CD14-positive monocyte (primary cell): ENCODE results near the gene WDR35. TPM values are rescaled to one million over a fixed set of nuclear protein-coding genes. Genes with fewer than 3 reads are reported as not detected.

ENCODE experiments used
- DNase-seq, 3 donors: peaks; one replicate each; pipeline ENCODE4 v3.0.0-alpha.2; 2011 to 2022
- H2AFZ ChIP-seq: 2 replicates; pipeline ENCODE4 v1.6.0; 2012; ENCODE audit warnings: mild to moderate bottlenecking, low read depth, low read length, inconsistent platforms; ENCODE audit not compliant: insufficient read depth, poor library complexity, severe bottlenecking
- H3K27ac ChIP-seq, 2 donors: 1 replicate in 1 of 2; 2 replicates in 1 of 2; pipeline ENCODE4 v1.5.1; 2012 to 2013; ENCODE audit warnings: low read length in 2 of 2, control low read depth in 1 of 2, inconsistent platforms in 1 of 2, low read depth in 1 of 2, mild to moderate bottlenecking in 1 of 2
- H3K27me3 ChIP-seq, 2 donors: one replicate each; pipeline versions ENCODE4 v1.6.0 to v1.6.1; 2011 to 2013; ENCODE audit warnings: low read length in 2 of 2; ENCODE audit not compliant: control insufficient read depth in 2 of 2, insufficient read depth in 2 of 2
- H3K36me3 ChIP-seq, 2 donors: replicated peaks in 1 of 2; 1 replicate in 1 of 2; 2 replicates in 1 of 2; pipeline versions ENCODE4 v1.5.1 to v1.6.1; 2012 to 2013; ENCODE audit warnings: low read length in 2 of 2, control low read depth in 1 of 2, inconsistent platforms in 1 of 2, mild to moderate bottlenecking in 1 of 2; ENCODE audit not compliant: insufficient read depth in 2 of 2, control insufficient read depth in 1 of 2
- H3K4me1 ChIP-seq, 2 donors: 1 replicate in 1 of 2; 2 replicates in 1 of 2; pipeline versions ENCODE4 v1.5.1 to v1.6.1; 2012 to 2013; ENCODE audit warnings: low read length in 2 of 2, control low read depth in 1 of 2, inconsistent platforms in 1 of 2, mild to moderate bottlenecking in 1 of 2, moderate library complexity in 1 of 2; ENCODE audit not compliant: insufficient read depth in 2 of 2, control insufficient read depth in 1 of 2
- H3K4me2 ChIP-seq: replicated peaks from 2 replicates; pipeline ENCODE3; 2012; ENCODE audit warnings: low read length, moderate library complexity, mild to moderate bottlenecking; ENCODE audit not compliant: poor library complexity, severe bottlenecking; ENCODE audit errors: extremely low read depth
- H3K4me3 ChIP-seq, 3 experiments: fragments of 200-600 bp in 1 of 3; sonication (generic) in 1 of 3; replicated peaks in 1 of 3; 1 replicate in 2 of 3; 2 replicates in 1 of 3; pipeline ENCODE4 v1.5.1; 2011 to 2013; ENCODE audit warnings: low read length in 3 of 3, mild to moderate bottlenecking in 3 of 3, control low read depth in 2 of 3, low read depth in 2 of 3, inconsistent platforms in 1 of 3, moderate library complexity in 1 of 3
- H3K79me2 ChIP-seq: 2 replicates; pipeline ENCODE4 v1.6.0; 2012; ENCODE audit warnings: mild to moderate bottlenecking, control low read depth, inconsistent platforms, low read length, moderate library complexity; ENCODE audit not compliant: insufficient read depth
- H3K9ac ChIP-seq: 2 replicates; pipeline ENCODE4 v1.6.0; 2017; ENCODE audit warnings: low read length, mild to moderate bottlenecking; ENCODE audit not compliant: insufficient read depth, poor library complexity, severe bottlenecking
- H3K9me3 ChIP-seq, 2 donors: replicated peaks in 1 of 2; 1 replicate in 1 of 2; 2 replicates in 1 of 2; pipeline versions ENCODE4 v1.5.1 to v1.6.1; 2012 to 2013; ENCODE audit warnings: low read length in 2 of 2, control low read depth in 1 of 2; ENCODE audit not compliant: control insufficient read depth in 1 of 2, insufficient read depth in 1 of 2
- H4K20me1 ChIP-seq: 2 replicates; pipeline ENCODE4 v1.6.0; 2012; ENCODE audit warnings: mild to moderate bottlenecking, low read length, control low read depth, moderate library complexity; ENCODE audit not compliant: insufficient read depth
- H3K27ac Mint-ChIP-seq, 7 donors: one replicate each; pipeline ENCODE4 v1.8.0; 2020; ENCODE audit warnings: mild to moderate bottlenecking in 7 of 7, mixed read lengths in 7 of 7, moderate library complexity in 6 of 7, inconsistent platforms in 2 of 7
- H3K27me3 Mint-ChIP-seq, 3 donors: one replicate each; pipeline ENCODE4 v1.8.0; 2021 to 2022; ENCODE audit warnings: low read depth in 3 of 3, mild to moderate bottlenecking in 3 of 3, mixed read lengths in 3 of 3, moderate library complexity in 3 of 3, inconsistent platforms in 1 of 3
- H3K36me3 Mint-ChIP-seq, 2 donors: one replicate each; pipeline ENCODE4 v1.8.0; 2020; ENCODE audit warnings: mixed read lengths in 2 of 2, inconsistent platforms in 1 of 2, mild to moderate bottlenecking in 1 of 2
- H3K4me1 Mint-ChIP-seq: one replicate; pipeline ENCODE4 v1.8.0; 2020; ENCODE audit warnings: mild to moderate bottlenecking, mixed read lengths
- H3K4me3 Mint-ChIP-seq, 2 donors: one replicate each; pipeline ENCODE4 v1.8.0; 2020; ENCODE audit warnings: mild to moderate bottlenecking in 2 of 2, mixed read lengths in 2 of 2, moderate library complexity in 1 of 2
- H3K9me3 Mint-ChIP-seq, 7 donors: one replicate each; pipeline ENCODE4 v1.8.0; 2020 to 2022; ENCODE audit warnings: mixed read lengths in 7 of 7, mild to moderate bottlenecking in 6 of 7, moderate library complexity in 6 of 7, inconsistent platforms in 2 of 7
- WGBS: methylation state at CpG from one replicate; pipeline ENCODE4 v1.1.5; 2013; ENCODE audit warnings: missing lambda C conversion rate; ENCODE audit not compliant: insufficient coverage; 5-methylcytosine and 5-hydroxymethylcytosine counted together
- intact Hi-C, 2 donors: fragments of 100-400 bp; cut with micrococcal nuclease; formaldehyde crosslinking; loops; one replicate each; pipeline versions ENCODE4 v1.15.0 to v1.15.1; 2023
- polyA plus RNA-seq, 3 donors: library from polyadenylated mRNA; depleted of rRNA in 1 of 3; unstranded in 2 of 3; stranded (reverse) in 1 of 3; fragments of 300-500 nt in 2 of 3; fragments of >200 nt in 1 of 3; fragmentation: Illumina TruSeq in 2 of 3; gene quantifications; 1 replicate in 2 of 3; 2 replicates in 1 of 3; pipeline ENCODE4 v1.2.3, GENCODE V29; 2012 to 2021
- TF ChIP-seq, protein P1 (sequence below): fragments of 200-600 bp; IDR thresholded peaks from one replicate; pipeline ENCODE4 v1.8.0; 2022; ENCODE audit warnings: antibody characterized with exemption, mild to moderate bottlenecking

Gene WDR35
- polyA plus RNA-seq, 3 donors, result 0.28 to 1.0 (median 0.67) TPM

DNA sequence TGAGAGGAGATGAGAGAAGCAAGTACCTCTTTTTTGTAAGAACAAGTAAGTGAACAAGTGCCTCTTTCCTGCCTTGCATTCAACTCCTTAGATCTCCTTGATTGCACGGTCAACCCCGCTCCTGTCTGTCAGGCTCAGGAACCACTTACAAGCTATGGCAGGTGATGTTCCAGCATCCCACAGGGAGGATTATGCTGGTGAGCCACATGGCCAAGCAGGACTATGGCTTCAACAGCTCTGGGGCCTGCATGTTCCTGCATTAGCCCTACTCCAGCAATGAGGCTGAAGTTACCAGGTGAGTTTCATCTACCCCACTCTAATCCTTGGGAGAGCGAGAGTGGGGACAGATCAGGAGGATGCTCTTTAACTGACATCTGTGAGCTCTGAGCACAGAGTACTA lies 117.6 kb downstream of the WDR35 start:
- intact Hi-C loops, result no loop called here
- Histone ChIP-seq H2AFZ (no peak overlapping the region), H3K27me3 (peaks cover 0 to 2% of the 10 kb centered on the region in 2 donors), H3K9me3 (no peaks in the 10 kb centered on the region), H3K4me2 (no peak overlapping the region), H3K4me1 (peaks cover 13 to 15% of the 10 kb centered on the region in 2 donors), H3K36me3 (peaks cover 0 to 3% of the 10 kb centered on the region in 2 donors), H3K79me2 (no peaks in the 10 kb centered on the region), H3K27ac (no peak overlapping the region), H3K4me3 (no peak overlapping the region), H4K20me1 (no peaks in the 10 kb centered on the region), H3K9ac (no peak overlapping the region)
- TF ChIP-seq, protein P1, sequence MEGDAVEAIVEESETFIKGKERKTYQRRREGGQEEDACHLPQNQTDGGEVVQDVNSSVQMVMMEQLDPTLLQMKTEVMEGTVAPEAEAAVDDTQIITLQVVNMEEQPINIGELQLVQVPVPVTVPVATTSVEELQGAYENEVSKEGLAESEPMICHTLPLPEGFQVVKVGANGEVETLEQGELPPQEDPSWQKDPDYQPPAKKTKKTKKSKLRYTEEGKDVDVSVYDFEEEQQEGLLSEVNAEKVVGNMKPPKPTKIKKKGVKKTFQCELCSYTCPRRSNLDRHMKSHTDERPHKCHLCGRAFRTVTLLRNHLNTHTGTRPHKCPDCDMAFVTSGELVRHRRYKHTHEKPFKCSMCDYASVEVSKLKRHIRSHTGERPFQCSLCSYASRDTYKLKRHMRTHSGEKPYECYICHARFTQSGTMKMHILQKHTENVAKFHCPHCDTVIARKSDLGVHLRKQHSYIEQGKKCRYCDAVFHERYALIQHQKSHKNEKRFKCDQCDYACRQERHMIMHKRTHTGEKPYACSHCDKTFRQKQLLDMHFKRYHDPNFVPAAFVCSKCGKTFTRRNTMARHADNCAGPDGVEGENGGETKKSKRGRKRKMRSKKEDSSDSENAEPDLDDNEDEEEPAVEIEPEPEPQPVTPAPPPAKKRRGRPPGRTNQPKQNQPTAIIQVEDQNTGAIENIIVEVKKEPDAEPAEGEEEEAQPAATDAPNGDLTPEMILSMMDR, result no peak
- H3K36me3 Mint-ChIP-seq, result peaks cover 0 to 14% of the 10 kb centered on the region in 2 donors
- WGBS, result 80% methylated on average over 2 of the region's 3 CpGs
- H3K4me1 Mint-ChIP-seq, result peaks cover 19% of the 10 kb centered on the region
- DNase-seq, result no peak
- peaks cover 0 to 8% (median 0%) of the 10 kb centered on the region in 7 donors for H3K9me3 Mint-ChIP-seq
- no peak overlapping the region for H3K4me3 Mint-ChIP-seq
- H3K27ac Mint-ChIP-seq, result no peak overlapping the region
- peaks cover 5 to 23% (median 7%) of the 10 kb centered on the region in 3 donors for H3K27me3 Mint-ChIP-seq

DNA sequence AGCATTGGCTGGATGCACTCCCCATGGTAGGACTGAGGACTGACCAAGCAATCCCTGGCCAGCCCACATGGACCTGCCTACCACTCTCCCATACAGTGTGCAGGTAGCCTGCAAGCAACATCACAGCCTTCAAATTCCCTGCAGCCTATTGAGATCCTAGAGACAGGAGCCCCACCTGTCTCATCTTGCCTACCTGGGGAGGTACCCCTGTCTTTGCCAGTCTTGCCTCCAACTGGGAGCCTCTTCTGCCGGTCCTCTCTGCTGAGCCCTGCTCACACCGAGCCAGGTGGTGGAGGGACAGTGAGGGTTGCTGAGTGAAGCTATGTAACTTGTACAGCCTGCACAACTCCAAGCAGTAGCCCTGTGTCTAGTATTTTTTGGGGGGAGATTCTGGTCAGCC lies 118.1 kb downstream of the WDR35 start:
- H3K4me2 ChIP-seq, result no peak overlapping the region
- Mint-ChIP-seq H3K4me1 (peaks cover 19% of the 10 kb centered on the region), H3K27ac (no peak overlapping the region), H3K4me3 (no peak overlapping the region), H3K36me3 (peaks cover 0 to 13% of the 10 kb centered on the region in 2 donors), H3K27me3 (peaks cover 7 to 23% (median 8%) of the 10 kb centered on the region in 3 donors), H3K9me3 (peaks cover 0 to 8% (median 0%) of the 10 kb centered on the region in 7 donors)
- H3K9ac ChIP-seq, result no peak overlapping the region
- 100% methylated on average over 1 of the region's 2 CpGs for WGBS
- H3K27me3 ChIP-seq, result peaks cover 0 to 2% of the 10 kb centered on the region in 2 donors
- intact Hi-C loops, result no loop called here
- H3K79me2 ChIP-seq, result no peaks in the 10 kb centered on the region
- peaks cover 13 to 15% of the 10 kb centered on the region in 2 donors for H3K4me1 ChIP-seq
- no peak overlapping the region for H3K27ac ChIP-seq
- H3K4me3 ChIP-seq, result no peak overlapping the region
- no peak overlapping the region for H2AFZ ChIP-seq
- no peaks in the 10 kb centered on the region for H3K9me3 ChIP-seq
- TF ChIP-seq, protein P1, result no peak
- peaks cover 0 to 3% of the 10 kb centered on the region in 2 donors for H3K36me3 ChIP-seq
- H4K20me1 ChIP-seq, result no peaks in the 10 kb centered on the region
- no peak for DNase-seq
